Right lobe of liver (tissue), 4 donors: ENCODE results near the gene UVRAG.

ENCODE experiments used
- CTCF ChIP-seq, 4 donors: fragments of 200-600 bp in 3 of 4; fragments of 450-650 bp in 1 of 4; IDR thresholded peaks; one replicate each; pipeline versions ENCODE4 v1.5.1 to v1.8.0; 2016 to 2022; ENCODE audit warnings: antibody characterized with exemption in 4 of 4, mild to moderate bottlenecking in 2 of 4
- POLR2A ChIP-seq: fragments of 450-650 bp; IDR thresholded peaks from one replicate; pipeline ENCODE4 v1.6.1; 2017; ENCODE audit warnings: antibody characterized with exemption, mild to moderate bottlenecking
- donor health status: DM: no; HTN: no; CAD: no.
- donor health status: DM: no; HTN: no; CAD: no.
- donor health status: DM: no; HTN: yes; CAD: no.

- TF ChIP-seq CTCF (IDR thresholded peaks at IDR 0.05) (no peak), POLR2A (no peak)
Observed at GRCh38 chr11:75813124-75813523, 1.9 kb upstream of the UVRAG start.
